Sciatic nerve (tissue), 2 donors: Measurements from ENCODE around the gene NTN4. TPM values are rescaled to one million over a fixed set of nuclear protein-coding genes. Genes with fewer than 3 reads are reported as not detected.

Experiments used
- ATAC-seq: fragments of 200-7000 bp; cut with Tn5 transposase; one replicate; pipeline ENCODE4 v1.9.1; 2020; ENCODE audit warnings: mild to moderate bottlenecking, moderate library complexity
- DNase-seq: peaks from one replicate; pipeline ENCODE4 v3.0.0-alpha.2; 2020; ENCODE audit warnings: low spot score
- intact Hi-C: fragments of 100-400 bp; cut with DNase I; formaldehyde crosslinking; loops from one replicate; pipeline ENCODE4 v1.14.2; 2022
- total RNA-seq: library from RNA; stranded (reverse); fragmentation: NEBNext Ultra II Directional; extraction: Animal tissue kit (Norgen Biotek cat#: 25700); gene quantifications from one replicate; pipeline ENCODE4 v1.2.1, GENCODE V29; 2021
- donor health status: DM: no; HTN: no; CAD: no.
- donor health status: DM: no; HTN: no; CAD: no.

NTN4 gene
- total RNA-seq, 1 donor from 2014 or later, result 40.3 TPM

GRCh38 chr12:95614390-95614982 lies 176.1 kb downstream of the NTN4 start:
- ATAC-seq, result no peak
- no peak for DNase-seq

GRCh38 chr12:95613021-95613420 lies 177.5 kb downstream of the NTN4 start:
- no peak for DNase-seq
- intact Hi-C loops, result no loop called here

More at GRCh38 chr12:95614390-95614982, 176.1 kb downstream of the NTN4 start:
- intact Hi-C loops, result no loop called here

GRCh38 chr12:95611676-95612309 lies 178.8 kb downstream of the NTN4 start:
- ATAC-seq (no peak), DNase-seq (no peak)
- intact Hi-C loops, result no loop called here

More at GRCh38 chr12:95613021-95613420, 177.5 kb downstream of the NTN4 start:
- no peak for ATAC-seq

- ATAC-seq (peak; percentile 86), DNase-seq (no peak)
- intact Hi-C loops, result no loop called here
These were observed 182.1 kb downstream of the NTN4 start for GRCh38 chr12:95608252-95609033.

Other genes starting within 250 kb of the NTN4 start
- gene USP44, start 239.3 kb downstream of the NTN4 start, total RNA-seq, result 8.0 TPM
- gene SNRPF, start 68.2 kb upstream of the NTN4 start, total RNA-seq, result 12.6 TPM
- gene CCDC38, start 151.8 kb upstream of the NTN4 start, total RNA-seq, result 0.40 TPM
- 0.76 TPM for gene AMDHD1, start 152.6 kb upstream of the NTN4 start, total RNA-seq
- 2.1 TPM for gene HAL, start 205.6 kb upstream of the NTN4 start, total RNA-seq
- gene LTA4H, start 244.8 kb upstream of the NTN4 start, total RNA-seq, result 56.5 TPM